Measurements from ENCODE around the gene ENTR1.
A peak's percentile ranks its signal among the peaks of the same experiment; 100 is the strongest.

The ENTR1 gene

DNA sequence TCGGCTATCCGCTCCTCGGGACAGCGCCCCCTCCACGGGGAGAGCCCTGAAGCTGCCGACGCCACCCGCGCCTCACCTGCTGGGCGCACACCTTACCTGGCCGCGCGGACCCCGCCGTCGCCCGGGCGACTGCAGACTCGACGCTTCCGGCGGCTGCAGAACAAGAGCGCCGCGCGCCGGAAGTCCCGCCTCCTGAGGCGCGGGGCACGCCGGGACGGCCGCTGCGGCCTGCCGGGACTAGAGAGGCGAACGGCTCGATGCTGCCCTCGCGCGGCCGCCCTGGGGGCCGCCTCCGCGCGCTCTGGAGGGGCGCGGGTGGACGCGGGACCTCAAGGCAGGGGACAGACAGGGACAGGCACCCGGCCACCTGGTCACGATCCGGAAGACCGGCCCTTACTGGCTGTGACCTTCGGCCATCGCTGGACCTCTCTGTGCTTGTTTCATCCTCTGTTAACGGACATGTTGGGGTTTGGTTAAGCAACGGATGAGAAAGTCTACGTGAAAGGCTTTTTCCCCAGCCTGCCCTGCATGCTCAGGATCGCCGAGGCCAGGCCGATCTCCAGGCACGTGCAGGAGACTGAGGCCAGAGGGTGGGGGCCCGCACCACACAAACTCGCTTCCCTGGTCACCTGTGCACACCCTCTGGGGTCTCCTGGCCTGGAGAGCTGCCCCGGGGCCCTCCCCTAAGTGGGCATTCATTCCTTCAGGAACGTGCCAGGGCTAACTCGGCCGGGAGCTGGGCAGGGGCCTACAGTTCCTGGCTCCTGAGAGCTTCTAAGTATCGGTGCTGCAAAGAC is 10.2 kb downstream of the ENTR1 start, which contains the start of gene SNAPC4:
Gene SNAPC4, minus strand, starts transcription at position 133 of the 797 bp plus-strand sequence. CDS start 1,742 bp downstream, outside the sequence.
- H3K27ac ChIP-seq: peak within 1 kb of the TSS; percentile 26
- peak; percentile 36 for DNase-seq (ENCODE audit: low read depth, low spot score)

GRCh38 chr9:136399176-136400037 is 11.0 kb downstream of the ENTR1 start:
- DNase-seq (ENCODE audit: low read depth, low spot score): no peak
- peak overlapping the region; percentile 26 for H3K27ac ChIP-seq

DNA sequence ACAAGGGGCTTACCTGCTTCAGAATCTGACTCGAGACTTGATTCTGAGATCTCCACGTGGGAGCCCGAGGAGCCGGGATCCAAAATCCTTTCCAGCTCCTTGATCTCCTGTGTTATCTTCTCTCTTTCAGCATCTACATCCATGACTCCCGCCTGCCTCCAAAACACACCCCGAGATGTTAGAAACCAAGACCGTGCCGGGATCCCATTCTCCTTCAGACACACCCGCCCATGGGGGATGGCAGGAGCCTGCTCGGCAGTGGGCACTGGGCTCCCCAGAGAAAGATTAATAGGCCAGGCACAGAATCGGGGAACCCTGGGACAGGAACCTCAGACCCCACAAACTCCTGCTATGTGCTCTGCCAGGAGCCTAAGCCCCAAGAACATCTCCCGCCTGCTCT is 12.1 kb downstream of the ENTR1 start:
- H3K27ac ChIP-seq: no peak overlapping the region
- DNase-seq (ENCODE audit: low read depth, low spot score): no peak

DNA sequence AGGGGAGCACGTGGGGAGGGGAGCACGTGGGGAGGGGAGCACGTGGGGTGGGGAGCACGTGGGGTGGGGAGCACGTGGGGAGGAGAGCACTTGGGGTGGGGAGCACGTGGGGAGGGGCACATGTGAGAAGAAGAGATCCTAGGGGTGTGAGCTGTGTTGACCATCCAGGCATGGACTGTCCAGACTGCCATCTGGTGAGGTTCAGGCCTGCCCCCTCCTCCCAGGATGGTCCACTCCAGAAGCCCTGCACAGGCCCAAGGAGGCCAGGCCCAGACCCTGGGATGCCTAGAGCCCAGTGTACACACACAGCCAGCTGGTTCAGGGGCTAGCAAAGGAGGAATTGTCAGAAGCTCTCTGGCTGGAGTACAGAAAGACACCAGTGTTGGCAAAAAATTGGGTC is 12.8 kb downstream of the ENTR1 start:
- no peak for DNase-seq (ENCODE audit: low read depth, low spot score)
- no peak overlapping the region for H3K27ac ChIP-seq

GRCh38 chr9:136396219-136396515 is 14.2 kb downstream of the ENTR1 start:
- DNase-seq (ENCODE audit: low read depth, low spot score): no peak
- H3K27ac ChIP-seq: no peak overlapping the region

GRCh38 chr9:136395345-136396218 is 14.8 kb downstream of the ENTR1 start:
- H3K27ac ChIP-seq: no peak overlapping the region
- no peak for DNase-seq (ENCODE audit: low read depth, low spot score)

DNA sequence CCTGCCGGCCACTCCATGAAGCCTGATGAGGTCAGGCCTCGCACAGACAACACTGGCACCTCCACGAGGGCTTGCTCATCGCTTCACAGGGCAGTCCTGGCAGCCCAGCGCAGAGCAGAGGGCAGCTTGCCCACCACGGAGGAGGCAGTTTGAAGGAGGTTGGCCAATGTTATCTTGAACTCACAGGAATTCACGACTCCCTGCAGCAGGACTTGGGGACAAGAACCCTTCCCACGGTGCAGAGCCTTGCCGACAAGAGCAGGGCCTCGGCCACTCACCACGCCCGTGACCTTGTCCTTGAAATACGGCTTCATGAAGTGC is 15.4 kb downstream of the ENTR1 start:
- DNase-seq (ENCODE audit: low read depth, low spot score): no peak
- no peak overlapping the region for H3K27ac ChIP-seq

GRCh38 chr9:136394312-136395019 is 15.9 kb downstream of the ENTR1 start:
- no peak overlapping the region for H3K27ac ChIP-seq
- DNase-seq (ENCODE audit: low read depth, low spot score): no peak

DNA sequence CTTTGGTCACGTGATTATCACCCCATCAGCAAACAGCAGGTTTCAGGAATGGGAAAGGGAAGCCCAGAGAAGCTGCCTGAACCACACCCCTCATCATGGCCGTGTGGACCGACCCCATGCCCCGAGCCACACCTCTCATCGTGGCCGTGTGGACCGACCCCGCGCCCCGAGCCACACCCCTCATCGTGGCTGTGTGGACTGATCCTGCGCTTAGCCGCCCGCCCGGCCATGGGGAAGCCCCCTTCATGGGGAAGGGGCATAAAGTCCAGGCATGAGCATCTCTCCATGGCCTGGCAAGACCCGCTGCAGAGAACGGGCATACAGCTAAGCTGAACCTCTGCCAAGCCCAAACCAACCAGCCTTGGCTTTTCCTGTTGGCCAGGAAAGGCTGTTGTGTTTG is 16.9 kb downstream of the ENTR1 start:
- no peak overlapping the region for H3K27ac ChIP-seq

GRCh38 chr9:136392538-136393449 is 17.6 kb downstream of the ENTR1 start:
- DNase-seq (ENCODE audit: low read depth, low spot score): no peak

More for the DNA sequence above, 16.9 kb downstream of the ENTR1 start:
- no peak for DNase-seq (ENCODE audit: low read depth, low spot score)

DNA sequence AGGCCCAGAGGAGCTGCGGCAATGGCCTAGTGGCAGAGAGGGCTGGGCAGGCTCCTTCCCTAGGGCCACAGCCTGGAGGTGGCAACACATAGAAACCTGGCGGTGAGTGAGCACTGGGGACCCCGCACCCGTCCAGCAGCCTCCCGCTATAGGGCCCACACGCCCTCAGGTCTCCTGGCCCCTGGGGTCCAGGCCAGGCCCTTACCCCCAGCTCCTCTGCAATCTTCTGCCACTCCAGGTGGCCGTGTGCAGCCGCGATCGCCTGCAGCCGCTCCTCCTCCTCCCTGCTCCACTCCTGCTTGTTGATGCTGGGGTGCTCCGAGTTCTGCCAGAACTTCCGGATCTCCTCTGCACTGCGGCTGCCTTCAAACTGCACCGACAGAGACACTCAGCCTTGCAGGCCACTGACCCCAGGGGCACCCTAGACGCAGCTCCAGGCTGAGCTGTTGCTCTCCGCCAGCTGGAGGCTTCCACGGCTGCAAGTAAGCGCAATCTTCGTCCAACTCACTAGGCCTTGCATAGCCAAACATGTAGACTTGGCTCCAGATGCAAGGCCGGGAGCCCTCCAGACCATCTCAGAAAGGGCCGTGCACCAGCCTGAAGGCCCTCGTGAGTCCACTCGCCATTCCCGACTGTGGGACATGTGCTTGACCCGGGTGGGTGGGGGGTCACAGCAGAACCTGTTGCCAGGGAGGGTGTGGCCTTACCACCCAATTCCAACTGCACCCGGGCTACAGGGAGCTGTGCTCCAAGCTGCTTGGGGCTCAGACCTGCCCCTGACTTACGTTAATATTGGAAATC is 18.5 kb downstream of the ENTR1 start:
- DNase-seq (ENCODE audit: low read depth, low spot score): no peak

More at GRCh38 chr9:136392538-136393449, 17.6 kb downstream of the ENTR1 start:
- H3K27ac ChIP-seq: no peak overlapping the region

GRCh38 chr9:136389396-136389795 is 21.0 kb downstream of the ENTR1 start:
- DNase-seq (ENCODE audit: low read depth, low spot score): no peak
- no peak overlapping the region for H3K27ac ChIP-seq

More for the DNA sequence above, 18.5 kb downstream of the ENTR1 start:
- H3K27ac ChIP-seq: no peak overlapping the region

GRCh38 chr9:136387217-136387616 is 23.2 kb downstream of the ENTR1 start:
- no peak for DNase-seq (ENCODE audit: low read depth, low spot score)
- no peak overlapping the region for H3K27ac ChIP-seq

GRCh38 chr9:136386018-136386417 is 24.4 kb downstream of the ENTR1 start:
- DNase-seq (ENCODE audit: low read depth, low spot score): no peak
- H3K27ac ChIP-seq: no peak overlapping the region

DNA sequence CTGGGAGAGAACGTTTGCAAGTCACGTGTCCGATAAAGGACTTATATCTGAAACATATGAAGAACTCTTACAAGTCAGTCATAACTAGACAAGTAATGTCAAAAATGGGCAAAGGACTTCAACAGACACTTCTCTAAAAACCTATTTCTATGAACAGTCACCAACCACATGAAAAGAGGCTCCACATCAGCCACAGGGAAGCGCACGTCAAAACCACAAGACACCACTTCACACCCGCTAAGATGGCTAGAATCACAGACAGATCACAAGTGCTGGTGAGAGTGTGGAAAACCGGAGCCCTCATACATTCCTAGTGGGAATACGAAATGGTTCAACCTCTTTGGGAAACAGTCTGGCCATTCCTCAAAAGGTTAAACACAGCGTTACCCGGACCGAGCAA is 25.4 kb downstream of the ENTR1 start:
- no peak overlapping the region for H3K27ac ChIP-seq
- DNase-seq (ENCODE audit: low read depth, low spot score): no peak

DNA sequence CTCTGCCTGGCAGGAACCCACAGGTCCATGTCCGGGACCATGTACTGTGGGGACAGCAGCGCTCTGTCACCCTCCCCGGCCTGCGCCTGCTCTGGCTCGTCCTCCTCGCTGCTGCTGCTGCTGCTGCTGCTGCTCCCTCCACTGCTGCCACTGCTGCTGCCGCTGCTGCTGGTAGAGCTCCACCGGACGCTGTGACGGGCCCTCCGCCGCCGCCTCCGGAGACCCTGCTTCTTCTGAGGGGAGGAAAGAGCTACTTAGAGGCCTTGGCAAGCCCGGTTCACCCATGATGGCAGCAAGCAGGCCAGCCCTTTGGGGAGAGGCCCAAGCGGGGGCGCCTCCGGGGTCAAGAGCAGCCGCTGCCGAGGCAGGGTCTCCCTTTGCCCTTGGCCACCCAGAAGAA is 27.0 kb downstream of the ENTR1 start:
- H3K27ac ChIP-seq: no peak overlapping the region
- no peak for DNase-seq (ENCODE audit: low read depth, low spot score)

DNA sequence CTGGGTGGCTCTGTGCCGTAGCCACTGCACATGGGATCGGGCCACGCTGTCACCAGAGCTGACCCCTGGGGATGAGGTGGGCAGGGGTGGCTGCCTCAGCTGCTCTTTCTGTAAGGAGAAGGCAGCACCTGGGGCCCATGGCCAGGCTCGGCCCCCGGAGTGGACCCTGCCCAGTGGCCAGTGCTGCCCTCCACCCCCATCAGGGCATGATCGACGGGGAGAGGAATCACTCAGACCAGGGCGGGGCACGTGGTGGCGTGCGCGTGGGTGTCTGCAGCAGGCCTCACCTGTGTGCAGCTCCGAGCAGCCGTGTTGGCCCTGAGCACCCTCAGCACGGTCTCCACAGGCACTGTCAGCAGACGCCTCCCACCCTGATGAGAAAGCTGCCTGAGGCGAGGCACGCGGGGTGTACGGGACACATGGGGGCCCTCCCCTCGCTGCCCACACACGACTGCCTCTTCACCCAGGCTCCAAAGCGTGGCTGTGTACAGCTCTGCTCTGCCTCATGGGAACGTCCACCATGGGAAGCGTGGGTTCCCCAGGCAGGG is 28.4 kb downstream of the ENTR1 start:
- no peak for DNase-seq (ENCODE audit: low read depth, low spot score)
- no peak overlapping the region for H3K27ac ChIP-seq

GRCh38 chr9:136381311-136381710 is 29.1 kb downstream of the ENTR1 start:
- H3K27ac ChIP-seq: no peak overlapping the region
- no peak for DNase-seq (ENCODE audit: low read depth, low spot score)

All from epithelial cell of prostate (primary cell).